ENCODE measurements around the gene CDC42SE2.

DNA sequence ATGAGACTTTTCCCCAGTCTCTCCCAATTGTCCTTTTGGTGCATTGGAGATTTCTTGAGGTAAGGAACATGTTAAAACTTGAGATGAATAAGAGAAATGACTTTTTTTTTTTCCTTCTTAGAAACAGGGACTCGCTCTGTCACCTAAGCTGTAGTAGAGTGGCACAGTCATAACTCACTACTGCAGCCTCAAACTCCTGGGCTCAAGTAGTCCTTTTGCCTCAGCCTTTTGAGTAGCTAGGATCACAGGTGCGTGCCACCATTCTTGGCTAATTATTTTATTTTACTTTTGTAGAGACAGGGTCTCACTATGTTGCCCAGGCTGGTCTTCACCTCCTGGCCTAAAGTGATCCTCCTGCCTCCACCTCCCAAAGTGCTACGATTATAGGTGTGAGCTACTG is 25.9 kb downstream of the CDC42SE2 start:
- TF ChIP-seq EZH2phosphoT487 (IDR thresholded peaks at IDR 0.05; ENCODE audit: borderline replicate concordance, low read depth, low read length), result no peak
- TF ChIP-seq, protein P1, sequence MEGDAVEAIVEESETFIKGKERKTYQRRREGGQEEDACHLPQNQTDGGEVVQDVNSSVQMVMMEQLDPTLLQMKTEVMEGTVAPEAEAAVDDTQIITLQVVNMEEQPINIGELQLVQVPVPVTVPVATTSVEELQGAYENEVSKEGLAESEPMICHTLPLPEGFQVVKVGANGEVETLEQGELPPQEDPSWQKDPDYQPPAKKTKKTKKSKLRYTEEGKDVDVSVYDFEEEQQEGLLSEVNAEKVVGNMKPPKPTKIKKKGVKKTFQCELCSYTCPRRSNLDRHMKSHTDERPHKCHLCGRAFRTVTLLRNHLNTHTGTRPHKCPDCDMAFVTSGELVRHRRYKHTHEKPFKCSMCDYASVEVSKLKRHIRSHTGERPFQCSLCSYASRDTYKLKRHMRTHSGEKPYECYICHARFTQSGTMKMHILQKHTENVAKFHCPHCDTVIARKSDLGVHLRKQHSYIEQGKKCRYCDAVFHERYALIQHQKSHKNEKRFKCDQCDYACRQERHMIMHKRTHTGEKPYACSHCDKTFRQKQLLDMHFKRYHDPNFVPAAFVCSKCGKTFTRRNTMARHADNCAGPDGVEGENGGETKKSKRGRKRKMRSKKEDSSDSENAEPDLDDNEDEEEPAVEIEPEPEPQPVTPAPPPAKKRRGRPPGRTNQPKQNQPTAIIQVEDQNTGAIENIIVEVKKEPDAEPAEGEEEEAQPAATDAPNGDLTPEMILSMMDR (conservative IDR thresholded peaks at IDR 0.05; ENCODE audit: low read length), result no peak
